Stimulated activated CD8-positive, alpha-beta memory T cell treated with anti-CD3 and anti-CD28 coated beads, Interleukin-7, amount 100 ng/mL, for 48 hours (primary cell): ENCODE measurements around the gene CUBN.

Source experiments
- DNase-seq, 2 donors: peaks; one replicate each; pipeline ENCODE4 v3.0.0-alpha.2; 2020; ENCODE audit warnings: low read depth in 1 of 2; ENCODE audit errors: extremely low read depth in 1 of 2

CUBN gene

DNA sequence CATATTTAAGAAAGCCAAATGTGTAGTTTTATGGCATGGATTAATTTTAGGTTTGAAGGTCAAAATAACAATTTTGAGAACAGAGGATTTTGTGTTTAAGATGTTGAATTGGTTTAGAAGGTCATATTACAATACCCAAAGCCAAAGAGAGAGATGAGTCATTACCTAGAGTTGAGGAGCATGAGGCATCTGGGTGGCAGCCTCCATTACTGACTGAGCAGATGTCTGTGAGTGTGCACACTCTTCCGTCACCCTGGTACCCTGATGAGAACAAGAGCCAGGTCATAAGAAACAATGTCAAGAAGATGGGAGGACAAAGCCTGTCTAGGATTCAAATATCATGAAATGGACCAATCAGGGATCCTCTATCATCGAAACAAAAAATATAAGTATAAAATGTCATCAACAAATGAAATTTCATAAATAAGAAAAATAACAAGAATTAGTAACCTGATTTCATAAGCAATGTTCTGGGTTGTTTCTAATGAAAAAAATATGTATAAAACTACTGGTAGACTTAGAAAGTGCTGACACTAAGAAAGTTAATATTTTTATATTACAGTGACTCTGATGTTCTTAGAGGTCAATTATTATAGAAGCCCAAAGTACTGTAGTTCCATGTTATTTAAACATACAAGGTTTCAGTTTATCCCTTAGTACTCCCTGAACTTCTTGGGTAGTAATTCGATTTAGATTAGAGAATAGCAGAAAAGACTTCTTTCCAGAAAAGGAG lies 20.0 kb downstream of the CUBN start:
- DNase-seq = no peak

DNA sequence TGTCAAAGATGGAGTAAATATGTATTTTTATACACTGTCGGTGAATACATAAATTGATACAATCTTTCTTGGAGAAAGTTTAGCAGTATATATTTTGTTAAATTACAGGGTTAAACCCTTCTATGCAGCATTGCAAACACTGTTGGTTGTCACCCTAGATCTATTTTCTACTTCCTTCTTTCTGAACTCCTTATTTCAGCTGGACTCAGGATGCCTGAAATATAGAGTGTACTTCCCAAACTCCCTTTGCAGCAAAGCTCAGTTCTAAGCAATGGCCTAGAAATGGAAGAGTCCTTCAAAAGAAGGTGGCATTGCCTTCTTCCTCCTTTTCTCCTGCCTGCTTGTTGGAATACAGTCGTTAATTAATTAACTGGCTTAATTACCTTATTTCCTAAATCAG lies 20.6 kb downstream of the CUBN start:
- DNase-seq = no peak

DNA sequence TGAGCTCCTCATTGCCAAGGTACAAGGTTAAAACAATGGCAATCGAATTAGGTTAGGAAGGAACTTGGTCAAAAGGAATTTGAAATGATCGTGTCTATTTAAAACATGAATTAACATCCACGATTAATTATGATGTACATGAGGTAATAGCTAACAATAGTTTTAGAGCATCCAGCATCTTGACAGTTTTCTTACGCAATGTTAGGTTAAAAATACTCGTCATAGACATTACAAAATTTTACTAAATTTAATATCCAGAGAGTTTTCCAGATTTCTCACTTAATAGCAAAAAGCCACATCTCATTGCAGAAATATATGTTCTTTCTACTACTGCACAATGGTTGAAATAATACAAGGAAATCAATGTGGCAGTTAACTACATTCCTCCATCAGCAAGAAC lies 22.6 kb downstream of the CUBN start:
- DNase-seq = no peak

DNA sequence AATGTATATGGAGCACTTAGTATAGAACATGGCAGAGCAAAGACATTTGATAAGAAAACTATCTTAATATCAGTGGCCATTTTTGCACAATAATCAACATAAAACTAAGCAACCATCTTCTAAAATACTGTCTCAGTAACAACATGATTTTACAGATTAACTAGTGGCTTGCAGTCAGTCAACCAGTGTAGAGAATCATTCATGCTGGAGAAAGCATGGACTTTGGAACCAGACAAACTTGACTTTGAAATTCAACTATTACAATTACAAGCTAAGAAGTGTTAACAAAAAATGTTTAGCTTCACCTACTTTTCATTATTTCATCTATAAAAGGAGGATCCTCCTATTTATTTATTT lies 27.7 kb downstream of the CUBN start:
- DNase-seq = no peak

DNA sequence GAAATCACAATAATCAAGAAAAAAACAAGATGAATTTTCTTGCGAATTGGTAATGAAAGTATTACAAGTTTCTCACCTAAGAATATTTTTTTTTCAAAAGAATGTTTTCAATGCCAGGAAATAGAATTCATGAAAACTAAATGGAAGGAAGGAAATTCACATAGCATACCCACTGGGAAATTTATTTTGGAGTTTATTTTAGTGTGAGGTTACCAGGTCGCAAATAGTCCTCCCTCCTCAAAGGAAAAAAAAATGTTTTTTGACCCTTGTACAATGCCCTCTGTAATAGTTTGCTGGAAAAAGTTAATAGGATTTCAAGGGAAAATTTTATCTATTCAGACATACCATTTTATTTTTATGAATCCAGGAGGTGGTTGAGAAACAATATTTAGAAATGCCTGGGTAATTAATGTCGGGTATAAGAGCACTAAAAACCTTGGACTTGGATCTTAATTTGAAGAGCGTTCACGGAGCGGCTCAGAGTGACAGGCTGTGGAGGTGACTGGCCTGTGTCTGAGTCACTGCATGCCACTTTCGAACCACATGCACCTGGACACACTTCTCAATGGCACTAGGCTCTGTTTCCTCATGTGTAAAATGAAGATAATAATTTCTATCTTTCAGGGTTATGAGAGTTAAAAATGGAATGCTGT lies 28.2 kb downstream of the CUBN start:
- DNase-seq = no peak

DNA sequence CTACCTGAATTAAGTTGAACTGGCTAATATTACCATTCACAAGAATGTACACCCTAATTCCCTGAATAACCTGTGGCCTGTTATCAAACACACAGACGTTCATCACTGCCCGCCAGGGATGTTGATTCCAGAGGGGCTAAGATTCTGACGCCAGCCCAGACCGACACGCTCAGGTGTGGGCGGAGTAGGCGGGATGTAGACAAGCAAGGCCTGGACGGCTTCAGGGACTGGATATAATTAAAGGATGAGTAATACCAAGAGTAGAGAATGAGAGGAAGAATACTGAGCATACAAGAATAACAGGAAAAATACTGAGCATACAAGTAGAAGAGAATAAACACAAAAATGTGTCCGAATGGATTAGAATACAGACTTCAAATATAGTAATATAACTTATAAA lies 29.0 kb downstream of the CUBN start:
- no peak for DNase-seq

DNA sequence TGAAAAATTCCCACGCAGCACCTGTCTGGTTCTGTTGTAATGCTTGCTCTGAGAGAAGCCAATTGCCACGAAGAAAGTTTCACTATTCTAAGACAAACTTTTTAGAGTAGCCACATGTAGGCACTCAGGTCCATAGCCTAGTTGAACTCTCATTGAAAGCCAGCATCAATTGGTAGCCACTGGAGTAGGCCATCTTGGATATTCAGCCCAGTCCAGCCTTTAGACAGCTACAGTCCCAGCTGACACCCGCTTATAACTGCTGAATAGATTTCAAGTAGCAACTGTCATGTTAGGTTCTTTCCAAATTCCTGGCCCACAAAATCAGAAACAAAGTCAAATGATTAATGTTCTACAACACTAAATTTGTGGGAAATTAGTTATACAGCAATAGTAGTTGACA lies 31.6 kb downstream of the CUBN start:
- no peak for DNase-seq

DNA sequence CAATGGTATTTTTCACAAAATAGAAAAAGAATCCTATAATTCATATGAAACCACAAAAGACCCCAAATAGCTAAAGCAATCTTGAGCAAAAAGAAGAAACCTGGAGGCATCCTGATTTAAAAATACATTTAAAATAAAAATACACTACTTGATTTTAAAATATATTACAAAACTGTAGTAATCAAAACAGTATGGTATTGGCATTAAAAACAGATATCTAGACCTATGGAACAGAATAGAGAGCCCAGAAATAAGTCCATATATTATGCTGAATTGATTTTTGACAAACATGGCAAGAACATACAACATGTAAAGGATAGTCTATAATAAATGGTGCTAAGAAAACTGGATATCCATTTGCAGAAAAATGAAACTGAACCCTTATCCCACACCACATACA lies 34.8 kb downstream of the CUBN start:
- no peak for DNase-seq

DNA sequence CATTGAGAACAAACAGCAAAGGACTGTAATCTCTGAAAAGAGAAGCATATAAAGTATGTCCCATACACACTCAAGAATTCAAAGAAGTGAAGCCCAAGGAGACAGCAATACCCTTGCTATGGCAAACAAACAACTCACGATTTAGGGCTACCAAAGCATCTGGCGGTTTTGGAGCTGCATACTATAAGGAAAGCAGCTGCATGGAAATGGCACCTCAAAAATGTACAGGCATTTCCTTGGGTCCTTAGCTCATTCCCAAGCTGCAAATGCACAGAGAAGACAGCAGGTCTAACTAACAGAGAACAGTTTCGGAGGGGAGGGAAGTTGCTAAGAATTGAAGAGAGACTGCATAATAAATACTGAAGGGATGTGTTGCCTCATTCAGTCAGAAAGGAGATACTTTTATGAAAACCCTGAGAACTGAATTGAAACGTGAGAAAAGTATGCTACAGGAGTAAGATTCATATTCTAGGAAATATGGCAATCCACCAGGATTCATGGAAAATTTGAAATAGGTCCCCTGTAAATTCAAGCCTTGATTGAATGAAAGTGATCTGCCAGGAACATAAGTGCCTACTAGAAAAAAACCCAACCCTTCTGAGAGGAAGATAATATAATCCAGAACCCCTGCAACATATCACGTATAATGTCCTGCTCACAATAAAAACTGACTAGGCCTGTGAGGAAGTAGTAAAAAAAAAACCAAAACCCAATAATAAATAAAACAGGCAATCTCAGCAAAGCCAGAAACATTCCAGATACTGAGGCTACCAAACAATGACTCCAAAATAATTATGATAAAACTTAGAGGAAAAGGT lies 36.4 kb downstream of the CUBN start:
- no peak for DNase-seq

DNA sequence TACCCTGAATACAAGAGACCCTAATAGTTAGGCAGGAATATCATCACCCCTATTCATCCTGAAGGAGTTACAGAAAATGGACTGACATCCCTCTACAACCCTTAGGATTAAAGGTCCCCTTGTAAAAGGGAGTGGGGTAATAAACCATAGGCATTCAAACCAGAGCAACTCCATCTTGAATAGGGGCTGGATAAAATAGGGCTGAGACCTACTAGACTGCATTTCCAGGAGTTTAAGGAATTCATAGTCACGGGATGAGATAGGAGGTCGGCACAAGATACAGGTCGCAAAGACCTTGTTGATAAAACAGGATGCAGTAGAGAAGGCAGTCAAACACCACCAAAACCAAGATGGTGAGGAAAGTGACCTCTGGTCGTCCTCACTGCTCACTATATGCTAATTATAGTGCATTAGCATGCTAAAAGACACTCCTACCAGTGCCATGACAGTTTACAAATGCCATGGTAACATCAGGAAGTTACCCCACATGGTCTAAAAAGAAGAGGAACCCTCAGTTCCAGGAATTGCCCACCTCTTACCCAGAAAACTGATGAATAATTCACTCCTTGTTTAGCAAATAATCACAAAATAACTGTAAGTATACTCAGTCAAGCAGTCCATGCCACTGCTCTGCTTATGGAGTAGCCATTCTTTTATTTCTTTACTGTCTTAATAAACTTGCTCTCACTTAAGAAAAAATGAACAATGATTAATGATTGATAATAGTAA lies 37.2 kb downstream of the CUBN start:
- no peak for DNase-seq

DNA sequence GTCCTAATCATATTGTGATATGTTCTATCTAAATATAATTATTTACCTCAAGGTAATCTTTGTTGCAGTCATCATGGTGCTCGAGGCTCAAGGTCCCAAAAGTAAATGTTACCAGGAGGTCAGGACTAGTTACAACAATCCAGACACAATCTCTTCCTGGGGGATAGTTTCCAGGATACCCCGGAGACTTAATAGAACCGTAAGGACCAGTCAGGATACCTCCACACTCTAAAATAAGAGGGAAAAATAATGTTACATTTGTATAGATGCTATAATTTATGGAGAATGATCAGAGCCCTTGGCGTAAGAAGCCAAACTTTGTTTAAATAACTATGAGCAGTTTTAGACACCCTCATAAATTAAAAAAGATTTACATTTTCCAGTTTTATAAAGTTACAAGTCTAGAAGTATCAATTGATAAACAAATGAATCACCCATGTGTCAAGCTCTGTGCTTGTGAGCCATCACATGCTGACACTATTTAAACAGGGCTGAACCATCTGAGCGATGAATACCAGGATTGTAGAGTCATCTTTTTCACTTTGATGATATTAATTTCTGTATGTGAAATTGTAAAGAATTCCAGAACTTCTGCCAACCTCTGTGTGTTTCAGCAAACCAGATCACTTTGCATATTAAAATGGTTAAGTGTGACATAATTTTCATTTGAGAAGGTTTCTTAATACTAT lies 41.3 kb downstream of the CUBN start:
- no peak for DNase-seq

DNA sequence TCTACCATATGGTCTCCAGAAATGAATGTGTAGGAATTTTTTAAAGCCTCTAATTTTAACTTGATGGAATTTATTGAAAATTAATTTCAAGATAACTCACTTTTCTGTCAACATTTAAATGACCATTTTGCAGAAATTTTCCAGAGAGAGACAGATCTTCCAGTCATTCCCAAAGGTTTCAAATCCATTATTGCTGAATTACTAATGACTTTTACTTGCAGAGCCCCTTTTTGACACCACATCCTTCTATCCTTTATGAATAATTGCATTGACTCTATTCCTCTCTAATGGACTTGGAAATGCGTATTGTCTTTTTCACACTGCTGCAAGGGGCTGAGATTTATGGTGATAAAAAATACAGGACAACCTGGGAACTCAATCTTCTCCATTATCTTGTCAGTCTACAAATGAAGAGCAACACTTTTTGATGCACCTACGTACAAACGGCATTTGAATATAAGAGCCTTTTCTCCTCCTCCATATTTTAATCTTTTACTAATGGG lies 42.7 kb downstream of the CUBN start:
- DNase-seq = no peak

DNA sequence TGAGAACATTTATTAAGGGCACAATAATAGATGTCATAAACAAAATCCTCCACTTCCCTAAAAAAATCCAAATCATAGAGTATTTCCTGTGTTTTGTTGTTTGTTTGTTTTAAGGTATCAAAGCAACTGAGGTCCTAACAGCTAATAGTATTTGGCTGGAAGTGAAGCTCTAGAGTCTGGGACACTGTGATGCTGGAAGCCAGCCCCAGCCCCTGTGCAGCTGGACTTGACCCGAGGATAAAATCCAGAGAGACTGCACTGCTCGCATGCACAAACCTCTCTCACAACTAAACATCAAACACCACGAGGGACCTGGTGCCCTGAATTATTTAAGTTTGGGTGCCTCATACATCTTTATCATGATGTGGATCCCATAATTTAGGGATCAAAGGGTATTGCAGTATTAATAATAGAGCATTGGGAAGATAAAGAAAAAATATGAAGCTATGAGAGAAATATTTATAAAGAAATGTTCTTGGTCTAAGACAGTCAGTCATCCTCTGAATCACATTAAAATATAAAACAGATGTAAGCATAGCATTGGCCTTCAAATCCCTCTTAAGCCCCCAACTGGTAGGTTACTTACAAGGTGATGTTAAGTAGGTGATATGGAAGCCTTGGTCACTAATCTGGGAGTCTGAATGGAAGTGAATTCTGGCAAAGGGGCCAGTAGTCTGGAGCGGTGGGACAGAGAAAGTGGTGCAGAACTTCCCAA lies 44.4 kb downstream of the CUBN start:
- no peak for DNase-seq

DNA sequence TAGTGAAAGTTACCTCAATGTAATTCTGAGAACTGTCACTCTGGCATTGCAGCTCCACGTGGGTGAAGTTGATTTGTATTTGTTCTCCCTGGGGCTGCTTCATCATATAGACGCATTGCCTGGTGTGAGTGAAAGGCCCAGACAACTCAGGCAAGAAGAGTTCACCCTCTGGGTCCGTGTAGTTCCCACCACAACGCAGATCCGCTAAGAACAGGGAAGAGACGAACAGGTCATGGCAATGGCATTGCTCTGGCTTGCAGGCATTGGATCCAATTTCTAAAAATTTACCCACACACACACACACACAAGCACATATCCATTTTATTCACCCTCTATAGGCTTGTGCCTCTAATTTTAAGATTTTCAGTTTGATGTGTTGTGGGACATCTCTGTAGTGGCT lies 45.4 kb downstream of the CUBN start:
- DNase-seq = no peak

DNA sequence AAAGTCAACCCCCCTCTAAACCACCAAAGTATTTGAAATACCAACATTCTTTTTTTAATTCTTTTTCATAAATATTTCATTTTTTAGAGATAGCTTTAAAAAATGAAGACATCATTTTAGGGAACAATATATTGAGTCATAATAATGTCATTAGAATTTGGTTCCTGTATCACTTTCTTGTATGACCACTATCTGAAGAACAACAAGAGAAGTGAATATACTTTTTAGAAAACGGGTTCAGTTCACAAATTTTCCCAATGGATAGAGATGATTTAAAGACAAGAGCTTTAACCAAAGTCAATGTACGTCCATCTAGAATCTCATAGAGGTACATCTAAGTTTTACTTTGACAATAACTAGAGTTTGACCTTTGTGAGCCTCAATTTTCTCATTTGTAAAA lies 48.2 kb downstream of the CUBN start:
- no peak for DNase-seq

DNA sequence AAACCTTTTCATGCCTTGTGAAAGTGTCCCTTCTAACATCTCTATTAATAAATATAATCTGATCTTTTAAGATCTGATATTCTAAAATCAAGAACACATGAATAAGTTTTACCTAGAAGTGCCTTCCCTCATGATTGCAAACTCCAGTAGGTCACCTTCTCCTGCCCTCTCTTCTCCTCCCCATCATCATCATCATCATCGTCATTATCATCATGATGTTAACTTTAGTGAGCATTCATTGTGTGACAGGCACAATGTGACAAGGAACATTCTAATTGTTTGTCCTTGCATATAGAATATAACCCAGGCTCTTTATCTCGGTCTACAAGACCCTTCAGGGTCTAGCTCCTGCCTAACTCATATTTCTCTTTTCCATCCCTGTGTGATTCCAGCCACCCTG lies 51.7 kb downstream of the CUBN start:
- DNase-seq = no peak

DNA sequence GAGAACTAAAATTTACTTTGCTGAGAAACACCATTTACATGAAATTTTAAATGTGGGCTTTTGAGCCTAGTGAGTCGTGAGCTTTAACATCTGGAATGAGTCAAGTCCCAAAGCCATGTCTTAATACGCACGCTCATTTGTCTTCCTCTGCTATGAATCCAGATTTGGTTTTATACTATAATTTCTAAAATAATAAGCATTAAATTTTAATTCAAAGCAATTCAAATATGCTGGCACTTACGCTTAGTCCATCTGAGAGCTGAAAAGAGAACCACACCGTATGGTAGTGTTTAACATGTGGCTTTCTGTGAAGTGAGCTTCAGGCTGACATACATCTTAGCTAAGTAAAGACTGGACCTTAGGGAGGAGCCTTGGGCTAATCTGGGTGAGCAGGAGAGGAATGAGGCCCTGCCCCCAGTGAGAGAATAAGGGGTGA lies 52.2 kb downstream of the CUBN start:
- no peak for DNase-seq

DNA sequence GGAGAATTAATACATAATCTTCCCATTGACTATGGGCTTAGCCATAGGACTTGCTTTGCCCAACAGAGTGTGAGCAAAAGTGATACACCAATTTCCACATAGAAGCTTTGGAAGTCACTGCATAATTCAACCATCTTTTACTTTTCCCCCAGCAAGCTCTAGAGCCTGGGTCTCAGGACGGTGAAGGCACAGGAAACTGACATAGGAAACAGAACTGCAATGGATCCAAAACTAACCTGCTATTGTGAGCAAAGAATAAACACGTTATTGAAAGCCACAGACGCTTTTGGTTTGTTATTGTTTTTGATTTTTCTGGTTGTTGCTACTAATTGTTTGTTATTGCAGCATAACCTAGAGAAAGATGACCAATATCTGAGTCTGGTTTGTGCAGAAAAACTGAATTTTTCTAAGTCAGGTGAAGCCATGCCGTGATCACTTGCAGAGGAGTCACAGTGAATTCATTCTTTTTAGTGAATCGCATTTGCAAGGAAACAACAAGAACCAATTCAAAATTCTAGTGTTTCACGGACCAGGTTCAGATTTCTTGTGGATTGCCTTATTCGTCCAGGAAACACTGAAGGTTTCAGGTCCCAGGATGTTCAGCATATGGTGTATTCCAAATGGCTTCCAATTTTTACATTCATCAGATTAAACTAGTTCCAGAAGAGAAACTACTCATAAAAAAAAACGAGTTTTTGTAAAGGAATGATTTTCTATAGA lies 52.8 kb downstream of the CUBN start:
- no peak for DNase-seq
